Chondrocyte (in vitro differentiated cells): ENCODE measurements around the gene MARK3. TPM values are rescaled to one million over a fixed set of nuclear protein-coding genes. Genes with fewer than 3 reads are reported as not detected.

Experiments
- DNase-seq: peaks from one replicate; pipeline ENCODE4 v3.0.0; 2021; ENCODE audit warnings: mixed read lengths, low spot score
- H3K27ac Mint-ChIP-seq: one replicate; pipeline ENCODE4 v1.8.0; 2021; ENCODE audit warnings: mild to moderate bottlenecking, moderate library complexity, mixed read lengths; ENCODE audit not compliant: unreplicated experiment
- H3K27me3 Mint-ChIP-seq: 2 replicates; pipeline ENCODE4 v1.8.0; 2021; ENCODE audit warnings: low read depth, mixed read lengths
- H3K36me3 Mint-ChIP-seq: 2 replicates; pipeline ENCODE4 v1.8.0; 2021; ENCODE audit warnings: low read depth, mixed read lengths
- H3K4me1 Mint-ChIP-seq: 2 replicates; pipeline ENCODE4 v1.8.0; 2021; ENCODE audit warnings: low read depth, mild to moderate bottlenecking, mixed read lengths
- H3K4me3 Mint-ChIP-seq: one replicate; pipeline ENCODE4 v1.8.0; 2021; ENCODE audit warnings: mild to moderate bottlenecking, moderate library complexity, mixed read lengths; ENCODE audit not compliant: unreplicated experiment
- H3K9me3 Mint-ChIP-seq: 2 replicates; pipeline ENCODE4 v1.8.0; 2021; ENCODE audit warnings: low read depth, mixed read lengths
- total RNA-seq: library from RNA; stranded (reverse); gene quantifications from 3 replicates; pipeline ENCODE4 v1.2.1, GENCODE V29; 2021
- TF ChIP-seq, protein P1 (sequence below): fragments of 200-600 bp; sonication (generic); IDR thresholded peaks from 2 replicates; pipeline ENCODE4 v1.5.0; 2021; ENCODE audit warnings: antibody characterized with exemption, mild to moderate bottlenecking, moderate library complexity

Gene MARK3
- total RNA-seq, 1 donor from 2014 or later, result 65.1 TPM

GRCh38 chr14:103450416-103450815 lies 65.2 kb downstream of the MARK3 start:
- H3K9me3 Mint-ChIP-seq, result no peaks in the 10 kb centered on the region
- no peak for DNase-seq
- no peak overlapping the region for H3K27ac Mint-ChIP-seq
- TF ChIP-seq, protein P1, sequence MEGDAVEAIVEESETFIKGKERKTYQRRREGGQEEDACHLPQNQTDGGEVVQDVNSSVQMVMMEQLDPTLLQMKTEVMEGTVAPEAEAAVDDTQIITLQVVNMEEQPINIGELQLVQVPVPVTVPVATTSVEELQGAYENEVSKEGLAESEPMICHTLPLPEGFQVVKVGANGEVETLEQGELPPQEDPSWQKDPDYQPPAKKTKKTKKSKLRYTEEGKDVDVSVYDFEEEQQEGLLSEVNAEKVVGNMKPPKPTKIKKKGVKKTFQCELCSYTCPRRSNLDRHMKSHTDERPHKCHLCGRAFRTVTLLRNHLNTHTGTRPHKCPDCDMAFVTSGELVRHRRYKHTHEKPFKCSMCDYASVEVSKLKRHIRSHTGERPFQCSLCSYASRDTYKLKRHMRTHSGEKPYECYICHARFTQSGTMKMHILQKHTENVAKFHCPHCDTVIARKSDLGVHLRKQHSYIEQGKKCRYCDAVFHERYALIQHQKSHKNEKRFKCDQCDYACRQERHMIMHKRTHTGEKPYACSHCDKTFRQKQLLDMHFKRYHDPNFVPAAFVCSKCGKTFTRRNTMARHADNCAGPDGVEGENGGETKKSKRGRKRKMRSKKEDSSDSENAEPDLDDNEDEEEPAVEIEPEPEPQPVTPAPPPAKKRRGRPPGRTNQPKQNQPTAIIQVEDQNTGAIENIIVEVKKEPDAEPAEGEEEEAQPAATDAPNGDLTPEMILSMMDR, result no peak
- H3K4me3 Mint-ChIP-seq, result no peak overlapping the region
- peaks cover 35% of the 10 kb centered on the region for H3K4me1 Mint-ChIP-seq
- H3K27me3 Mint-ChIP-seq, result no peaks in the 10 kb centered on the region
- H3K36me3 Mint-ChIP-seq, result peaks cover 4% of the 10 kb centered on the region

- H3K4me1 Mint-ChIP-seq, result peaks cover 32% of the 10 kb centered on the region
Observed at GRCh38 chr14:103451401-103451800, 66.2 kb downstream of the MARK3 start.

GRCh38 chr14:103453791-103454190 lies 68.6 kb downstream of the MARK3 start:
- H3K4me3 Mint-ChIP-seq, result no peak overlapping the region
- DNase-seq, result no peak
- TF ChIP-seq, protein P1, result no peak
- H3K4me1 Mint-ChIP-seq, result peaks cover 28% of the 10 kb centered on the region
- H3K27me3 Mint-ChIP-seq, result no peaks in the 10 kb centered on the region
- H3K36me3 Mint-ChIP-seq, result peaks cover 9% of the 10 kb centered on the region
- H3K27ac Mint-ChIP-seq, result no peak overlapping the region
- H3K9me3 Mint-ChIP-seq, result peaks cover 3% of the 10 kb centered on the region

More at GRCh38 chr14:103451401-103451800, 66.2 kb downstream of the MARK3 start:
- Mint-ChIP-seq H3K27ac (peak overlapping the region; percentile 20), H3K36me3 (peaks cover 8% of the 10 kb centered on the region), H3K9me3 (peaks cover 2% of the 10 kb centered on the region), H3K4me3 (no peak overlapping the region), H3K27me3 (no peaks in the 10 kb centered on the region)
- DNase-seq, result no peak
- TF ChIP-seq, protein P1, result no peak

GRCh38 chr14:103456167-103456835 lies 71.1 kb downstream of the MARK3 start:
- DNase-seq, result no peak
- TF ChIP-seq, protein P1, result no peak
- H3K27me3 Mint-ChIP-seq, result no peaks in the 10 kb centered on the region
- peaks cover 13% of the 10 kb centered on the region for H3K36me3 Mint-ChIP-seq
- H3K9me3 Mint-ChIP-seq, result peaks cover 3% of the 10 kb centered on the region
- peaks cover 17% of the 10 kb centered on the region for H3K4me1 Mint-ChIP-seq
- H3K4me3 Mint-ChIP-seq, result no peak overlapping the region
- peak overlapping the region; percentile 68 for H3K27ac Mint-ChIP-seq

GRCh38 chr14:103460415-103460814 lies 75.2 kb downstream of the MARK3 start:
- DNase-seq, result no peak
- Mint-ChIP-seq H3K36me3 (peaks cover 23% of the 10 kb centered on the region), H3K9me3 (peaks cover 3% of the 10 kb centered on the region), H3K4me3 (no peak overlapping the region), H3K4me1 (peaks cover 11% of the 10 kb centered on the region), H3K27me3 (no peaks in the 10 kb centered on the region), H3K27ac (no peak overlapping the region)
- TF ChIP-seq, protein P1, result no peak
